HEK293 (cell line): ENCODE results near the gene NCKAP5L.
A peak's percentile ranks its signal among the peaks of the same experiment; 100 is the strongest.

Source experiments
- CTCF ChIA-PET: fragments of 350-600 bp; formaldehyde crosslinking; extraction: SDS; loops from one replicate; lab custom pipeline; 2021; ENCODE audit warnings: antibody characterized with exemption; lab: Yijun Ruan, JAX
- POLR2A ChIA-PET: fragments of 300-600 bp; formaldehyde crosslinking; extraction: SDS; loops from one replicate; lab custom pipeline; 2020; ENCODE audit warnings: antibody characterized with exemption, inconsistent platforms; lab: Yijun Ruan, JAX
- H3K27ac ChIP-seq: fragments of 200-500 bp; sonication (Bioruptor generic); 2 replicates; pipeline ENCODE4 v1.5.1; 2014; ENCODE audit warnings: low read depth, low read length, control low read depth, inconsistent platforms; ENCODE audit errors: extremely low read depth
- H3K36me3 ChIP-seq, 2 experiments: fragments of 200-500 bp in 1 of 2; sonication (Bioruptor generic) in 1 of 2; 1 replicate in 1 of 2; 2 replicates in 1 of 2; pipeline ENCODE4 v1.5.1; 2014 to 2017; ENCODE audit warnings: inconsistent platforms in 2 of 2, low read length in 2 of 2; ENCODE audit not compliant: control insufficient read depth in 2 of 2, insufficient read depth in 1 of 2
- H3K4me1 ChIP-seq: fragments of 200-500 bp; sonication (Bioruptor generic); 2 replicates; pipeline ENCODE4 v1.5.1; 2014; ENCODE audit warnings: mild to moderate bottlenecking, low read length, inconsistent platforms; ENCODE audit not compliant: control insufficient read depth, insufficient read depth
- H3K4me3 ChIP-seq: 2 replicates; pipeline ENCODE4 v1.5.1; 2011; ENCODE audit warnings: low read depth, mild to moderate bottlenecking, control low read depth, low read length, moderate library complexity
- H3K9me3 ChIP-seq: fragments of 200-500 bp; sonication (Bioruptor generic); 2 replicates; pipeline ENCODE4 v1.5.1; 2014; ENCODE audit warnings: low read depth, low read length, inconsistent platforms; ENCODE audit not compliant: control insufficient read depth, insufficient read depth
- EGR2 ChIP-seq: fragments of 450-650 bp; formaldehyde crosslinking; IDR thresholded peaks from 2 replicates; pipeline ENCODE4 v1.5.1; 2016; ENCODE audit warnings: low read depth, missing biosample characterization, missing genetic modification characterization
- FEZF1 ChIP-seq: fragments of 450-650 bp; formaldehyde crosslinking; IDR thresholded peaks from 2 replicates; pipeline ENCODE4 v1.5.1; 2016; ENCODE audit warnings: missing biosample characterization, missing genetic modification characterization
- GLIS1 ChIP-seq: fragments of 450-650 bp; formaldehyde crosslinking; IDR thresholded peaks from 2 replicates; pipeline ENCODE4 v1.5.1; 2016; ENCODE audit warnings: missing biosample characterization, missing genetic modification characterization
- HOXD13 ChIP-seq: sonication (generic); formaldehyde crosslinking; IDR thresholded peaks from 2 replicates; pipeline ENCODE4 v1.8.0; 2022; ENCODE audit warnings: missing genetic modification reagents, borderline replicate concordance
- PRDM10 ChIP-seq: fragments of 450-650 bp; formaldehyde crosslinking; IDR thresholded peaks from 2 replicates; pipeline ENCODE4 v1.5.1; 2016; ENCODE audit warnings: missing biosample characterization, missing genetic modification characterization
- REST ChIP-seq: fragments of 450-650 bp; formaldehyde crosslinking; IDR thresholded peaks from 2 replicates; pipeline ENCODE4 v1.5.1; 2016; ENCODE audit warnings: missing biosample characterization, missing genetic modification characterization
- ZBTB26 ChIP-seq: fragments of 450-650 bp; formaldehyde crosslinking; optimal IDR thresholded peaks from 2 replicates; pipeline ENCODE3; 2016; ENCODE audit warnings: missing biosample characterization, mild to moderate bottlenecking, missing genetic modification characterization
- ZBTB48 ChIP-seq: fragments of 450-650 bp; formaldehyde crosslinking; IDR thresholded peaks from 2 replicates; pipeline ENCODE4 v1.5.1; 2016; ENCODE audit warnings: missing biosample characterization, missing genetic modification characterization
- ZIC2 ChIP-seq: fragments of 450-650 bp; formaldehyde crosslinking; IDR thresholded peaks from 2 replicates; pipeline ENCODE4 v1.5.1; 2016; ENCODE audit warnings: missing biosample characterization, missing genetic modification characterization
- ZNF133 ChIP-seq: fragments of 450-650 bp; formaldehyde crosslinking; IDR thresholded peaks from 2 replicates; pipeline ENCODE4 v1.5.1; 2016; ENCODE audit warnings: missing biosample characterization, missing genetic modification characterization
- ZNF138 ChIP-seq: fragments of 450-650 bp; formaldehyde crosslinking; IDR thresholded peaks from 2 replicates; pipeline ENCODE4 v1.5.1; 2016; ENCODE audit warnings: missing biosample characterization, missing genetic modification characterization, borderline replicate concordance
- ZNF146 ChIP-seq: fragments of 450-650 bp; formaldehyde crosslinking; IDR thresholded peaks from 2 replicates; pipeline ENCODE4 v1.5.1; 2016; ENCODE audit warnings: missing biosample characterization, missing genetic modification characterization
- ZNF155 ChIP-seq: fragments of 450-650 bp; formaldehyde crosslinking; IDR thresholded peaks from 2 replicates; pipeline ENCODE4 v1.5.1; 2016; ENCODE audit warnings: missing biosample characterization, missing genetic modification characterization
- ZNF335 ChIP-seq: fragments of 450-650 bp; formaldehyde crosslinking; conservative IDR thresholded peaks from 2 replicates; pipeline ENCODE4 v1.5.1; 2016; ENCODE audit warnings: missing biosample characterization, missing genetic modification characterization
- ZNF510 ChIP-seq: fragments of 450-650 bp; formaldehyde crosslinking; IDR thresholded peaks from 2 replicates; pipeline ENCODE4 v1.5.1; 2018; ENCODE audit warnings: mild to moderate bottlenecking, missing genetic modification characterization, missing biosample characterization; ENCODE audit not compliant: insufficient replicate concordance
- ZNF513 ChIP-seq: fragments of 450-650 bp; IDR thresholded peaks from 2 replicates; pipeline ENCODE4 v1.5.1; 2018; ENCODE audit warnings: missing biosample characterization, missing genetic modification characterization
- ZNF521 ChIP-seq: fragments of 450-650 bp; formaldehyde crosslinking; IDR thresholded peaks from 2 replicates; pipeline ENCODE4 v1.5.1; 2017; ENCODE audit warnings: missing biosample characterization, mild to moderate bottlenecking, missing genetic modification characterization
- ZNF549 ChIP-seq: fragments of 450-650 bp; IDR thresholded peaks from 2 replicates; pipeline ENCODE4 v1.5.1; 2018; ENCODE audit warnings: missing biosample characterization, missing genetic modification characterization, mild to moderate bottlenecking, inconsistent platforms, moderate library complexity
- ZNF571 ChIP-seq: fragments of 450-650 bp; formaldehyde crosslinking; IDR thresholded peaks from 2 replicates; pipeline ENCODE4 v1.5.0; 2017; ENCODE audit warnings: missing biosample characterization, missing genetic modification characterization
- ZNF621 ChIP-seq: fragments of 450-650 bp; formaldehyde crosslinking; IDR thresholded peaks from 2 replicates; pipeline ENCODE4 v1.5.1; 2017; ENCODE audit warnings: missing biosample characterization, missing genetic modification characterization
- ZNF624 ChIP-seq: fragments of 450-650 bp; formaldehyde crosslinking; IDR thresholded peaks from 2 replicates; pipeline ENCODE4 v1.5.1; 2017; ENCODE audit warnings: missing biosample characterization, missing genetic modification characterization
- ZNF639 ChIP-seq: fragments of 450-650 bp; formaldehyde crosslinking; IDR thresholded peaks from 2 replicates; pipeline ENCODE4 v1.5.1; 2016; ENCODE audit warnings: missing biosample characterization, missing genetic modification characterization
- ZNF664 ChIP-seq: fragments of 450-650 bp; formaldehyde crosslinking; IDR thresholded peaks from 2 replicates; pipeline ENCODE4 v1.5.1; 2016; ENCODE audit warnings: missing biosample characterization, missing genetic modification characterization
- ZNF776 ChIP-seq: fragments of 450-650 bp; formaldehyde crosslinking; IDR thresholded peaks from 2 replicates; pipeline ENCODE4 v1.5.0; 2017; ENCODE audit warnings: missing biosample characterization, missing genetic modification characterization, borderline replicate concordance

NCKAP5L gene

GRCh38 chr12:49874142-49874897 is 46.1 kb upstream of the NCKAP5L start (continued):
- TF ChIP-seq ZBTB26 (tag by site-specific recombination), result no peak
- TF ChIP-seq ZNF549 (tag by site-specific recombination), result no peak
- no peak for TF ChIP-seq ZNF138 (tag by site-specific recombination)
- no peak for TF ChIP-seq REST (tag by site-specific recombination)
- no peak for TF ChIP-seq ZNF510
- TF ChIP-seq EGR2 (tag by site-specific recombination), result peak; percentile 68
- TF ChIP-seq ZNF639 (tag by site-specific recombination), result no peak
- TF ChIP-seq ZNF155 (tag by site-specific recombination), result no peak
- no peak for TF ChIP-seq ZNF624
- no peak for TF ChIP-seq ZNF521 (tag by site-specific recombination)
- TF ChIP-seq GLIS1 (tag by site-specific recombination), result peak; percentile 76
- TF ChIP-seq ZNF335 (tag by site-specific recombination), result no peak; the same call in 1 of the 2 replicates
- 0 out of 2 replicates have a peak, but pooled peaks have one; percentile 30 for TF ChIP-seq ZIC2 (tag by site-specific recombination)

- no peak overlapping the region for H3K4me3 ChIP-seq
- H3K36me3 ChIP-seq, result no peaks in the 10 kb centered on the region
- peaks cover 5% of the 10 kb centered on the region for H3K4me1 ChIP-seq
- no peaks in the 10 kb centered on the region for H3K9me3 ChIP-seq
- POLR2A ChIA-PET, result no interaction called here
- H3K27ac ChIP-seq, result no peak overlapping the region
- TF ChIP-seq FEZF1 (tag by site-specific recombination) (peak; percentile 69), HOXD13 (CRISPR knock-in tag) (no peak), PRDM10 (tag by site-specific recombination) (peak; percentile 59), ZBTB48 (no peak), ZNF571 (tag by site-specific recombination) (no peak), ZNF776 (tag by site-specific recombination) (no peak), ZNF621 (no peak), ZNF133 (no peak), ZNF664 (tag by site-specific recombination) (peak; percentile 95), ZNF146 (no peak), GLIS1 (tag by site-specific recombination) (peak; percentile 26; the same call in 1 of the 2 replicates), ZNF513 (no peak)
- CTCF ChIA-PET, result interaction anchor here (0.7 to 1.8 kb wide), 4 partner anchors 55 to 197 kb away, joined by 3 to 9 read pairs (median 4); no protein-coding TSS in a partner anchor
These were observed 45.2 kb upstream of the NCKAP5L start for GRCh38 chr12:49873361-49873934.
